K562 (cell line): ENCODE data around the gene SLC28A3. TPM values are rescaled to one million over a fixed set of nuclear protein-coding genes. Genes with fewer than 3 reads are reported as not detected.

ENCODE experiments used
- ATAC-seq: fragments of 200-7000 bp; cut with Tn5 transposase; 3 replicates; pipeline ENCODE4 v1.9.1; 2020; ENCODE audit warnings: moderate library complexity
- BruUV-seq: library from RNA; stranded (reverse); fragments of 400-500 nt; replicated peaks from 2 replicates; lab custom pipeline; 2021; lab: Mats Ljungman, UMichigan
- CTCF ChIA-PET: fragments of 300-600 bp; formaldehyde crosslinking; extraction: SDS; loops from one replicate; lab custom pipeline; 2021; ENCODE audit warnings: low intra/inter-chr PET ratio; lab: Yijun Ruan, JAX
- POLR2A ChIA-PET: fragments of 300-600, 350-650 bp; sonication (Branson Sonifier 250); formaldehyde crosslinking; extraction: SDS; loops from one replicate; lab custom pipeline; 2021; ENCODE audit warnings: antibody characterized with exemption, inconsistent platforms; lab: Yijun Ruan, JAX
- DNase-seq, 4 experiments: peaks; one replicate each; pipeline versions ENCODE4 v3.0.0 to v3.0.0-alpha.2; 2011 to 2018; ENCODE audit warnings: low spot score in 3 of 4, mixed read lengths in 3 of 4; ENCODE audit errors: extremely low read depth in 1 of 4
- FAIRE-seq: peaks from 2 replicates; lab custom pipeline; 2011; peaks lifted over from hg19 to GRCh38; lab: Jason Lieb, UNC
- H2AFZ ChIP-seq: 2 replicates; pipeline ENCODE4 v1.6.0; 2011; ENCODE audit warnings: low read depth, low read length, control low read depth, inconsistent platforms
- H3K27ac ChIP-seq: fragments of 200-600 bp; 3 replicates; pipeline ENCODE4 v1.8.0; 2011; ENCODE audit warnings: low read depth, mild to moderate bottlenecking, control low read depth, inconsistent platforms, low read length, moderate library complexity, mixed read lengths; ENCODE audit errors: extremely low read depth
- H3K27me3 ChIP-seq, 2 experiments: fragments of 300-600 bp in 1 of 2; 2 replicates in 1 of 2; 3 replicates in 1 of 2; pipeline versions ENCODE4 v1.6.0 to v1.8.0; 2011; ENCODE audit warnings: inconsistent platforms in 2 of 2, low read length in 2 of 2, mild to moderate bottlenecking in 1 of 2, mixed read lengths in 1 of 2, moderate library complexity in 1 of 2; ENCODE audit not compliant: control insufficient read depth in 2 of 2, insufficient read depth in 2 of 2
- H3K36me3 ChIP-seq: fragments of 300-600 bp; 3 replicates; pipeline ENCODE4 v1.8.0; 2011; ENCODE audit warnings: mild to moderate bottlenecking, low read length, inconsistent platforms; ENCODE audit not compliant: control insufficient read depth, insufficient read depth
- H3K4me1 ChIP-seq, 2 experiments: fragments of 200-600 bp in 1 of 2; replicated peaks in 1 of 2; 2 replicates in 1 of 2; 3 replicates in 1 of 2; pipeline versions ENCODE4 v1.5.1 to v1.8.0; 2011; ENCODE audit warnings: inconsistent platforms in 2 of 2, low read length in 2 of 2, mild to moderate bottlenecking in 1 of 2, mixed read lengths in 1 of 2, moderate library complexity in 1 of 2; ENCODE audit not compliant: control insufficient read depth in 2 of 2, insufficient read depth in 2 of 2
- H3K4me2 ChIP-seq: 2 replicates; pipeline ENCODE4 v1.6.1; 2011; ENCODE audit warnings: low read length, control low read depth, inconsistent platforms, mixed read lengths; ENCODE audit not compliant: insufficient read depth
- H3K4me3 ChIP-seq: fragments of 200-600 bp; sonication (generic), shearing (Covaris generic); 2 replicates; pipeline ENCODE4 v1.5.1; 2016; ENCODE audit warnings: control low read depth, inconsistent platforms
- H3K79me2 ChIP-seq: fragments of 200-600 bp; 3 replicates; pipeline ENCODE4 v1.8.0; 2011; ENCODE audit warnings: low read length, inconsistent platforms; ENCODE audit not compliant: control insufficient read depth, insufficient read depth
- H3K9ac ChIP-seq, 2 experiments: 2 replicates each; pipeline versions ENCODE4 v1.6.0 to v1.6.1; 2011; ENCODE audit warnings: low read depth in 2 of 2, low read length in 2 of 2, control low read depth in 1 of 2, inconsistent platforms in 1 of 2, mild to moderate bottlenecking in 1 of 2, mixed read lengths in 1 of 2; ENCODE audit not compliant: insufficient read depth in 1 of 2
- H3K9me1 ChIP-seq: one replicate; pipeline ENCODE4 v1.6.0; 2011; ENCODE audit warnings: inconsistent platforms, mild to moderate bottlenecking, low read length, moderate library complexity; ENCODE audit not compliant: control insufficient read depth, insufficient read depth
- H3K9me3 ChIP-seq: replicated peaks from 2 replicates; pipeline ENCODE4 v1.5.1; 2011; ENCODE audit warnings: low read depth, low read length, inconsistent platforms; ENCODE audit not compliant: control insufficient read depth, insufficient read depth
- H4K20me1 ChIP-seq: replicated peaks from 2 replicates; pipeline ENCODE4 v1.6.1; 2011; ENCODE audit warnings: low read length, inconsistent platforms, mixed read lengths; ENCODE audit not compliant: control insufficient read depth, insufficient read depth
- IFI16 ChIP-seq: fragments of 250-450 bp; sonication (Bioruptor Pico); IDR thresholded peaks from 2 replicates; pipeline ENCODE4 v2.1.2; 2022; ENCODE audit warnings: mild to moderate bottlenecking, inconsistent platforms
- MAZ ChIP-seq, 2 experiments: fragments of 450-650 bp in 1 of 2; sonication (generic) in 1 of 2; formaldehyde crosslinking; IDR thresholded peaks in 1 of 2; conservative IDR thresholded peaks in 1 of 2; 2 replicates each; pipeline versions ENCODE4 v1.4.0 to v1.5.0; 2020; ENCODE audit warnings: mild to moderate bottlenecking in 1 of 2, missing genetic modification reagents in 1 of 2
- MECOM ChIP-seq: fragments of 250-450 bp; sonication (Bioruptor Pico); IDR thresholded peaks from 2 replicates; pipeline ENCODE4 v1.8.0; 2022; ENCODE audit warnings: inconsistent platforms
- PCBP1 ChIP-seq: fragments of 200-400 bp; formaldehyde crosslinking; IDR thresholded peaks from 2 replicates; pipeline ENCODE4 v1.6.1; 2018; ENCODE audit warnings: mild to moderate bottlenecking, low read depth, low read length; ENCODE audit not compliant: poor library complexity, severe bottlenecking
- ZNF551 ChIP-seq: fragments of 250-450 bp; sonication (Bioruptor Pico); IDR thresholded peaks from 2 replicates; pipeline ENCODE4 v1.5.0; 2021; ENCODE audit warnings: mild to moderate bottlenecking, moderate library complexity
- WGBS: fragments of 100-300 bp; shearing (Covaris generic); methylation state at CpG from one replicate; pipeline ENCODE4 v1.1.6; 2016; ENCODE audit warnings: low coverage, mixed read lengths; ENCODE audit not compliant: insufficient coverage; ENCODE audit errors: missing lambda C conversion rate; 5-methylcytosine and 5-hydroxymethylcytosine counted together
- in situ Hi-C: fragments of 300-500 bp; cut with MboI; formaldehyde crosslinking; loops from 4 replicates; pipeline ENCODE4 v1.15.0; 2018; ENCODE audit warnings: inconsistent platforms, mixed read lengths
- intact Hi-C: fragments of 100-400 bp; cut with micrococcal nuclease; formaldehyde crosslinking; loops from 2 replicates; pipeline ENCODE4 v1.14.2; 2022
- polyA plus RNA-seq, 8 experiments: library from polyadenylated mRNA; depleted of rRNA in 4 of 8; stranded (reverse) in 5 of 8; unstranded in 3 of 8; fragments of >200 nt; fragmentation: Nextera tagmentation in 2 of 8; fragmentation: Illumina TruSeq in 1 of 8; extraction: Ambion mirVana in 2 of 8; extraction: Trizol in 1 of 8; gene quantifications; 2 replicates each; pipeline versions ENCODE4 v1.2.1 to v1.2.3, GENCODE V29; 2011 to 2014; ENCODE audit warnings: inconsistent platforms in 1 of 8, missing spikeins in 1 of 8
- total RNA-seq, 7 experiments: library from RNA; depleted of rRNA in 6 of 7; stranded (reverse); fragments of >200 nt in 6 of 7; fragmentation: Illumina TruSeq in 2 of 7; extraction: Trizol in 2 of 7; gene quantifications; 2 replicates each; pipeline versions ENCODE4 v1.2.1 to v1.2.3, GENCODE V29; 2011 to 2021; ENCODE audit warnings: low replicate concordance in 1 of 7
- TF ChIP-seq, protein P1 (sequence below): sonication (generic); formaldehyde crosslinking; IDR thresholded peaks from 2 replicates; pipeline ENCODE4 v1.8.0; 2023; ENCODE audit warnings: mild to moderate bottlenecking, missing genetic modification reagents

SLC28A3 gene
- total and polyA plus RNA-seq, 9 of the 15 experiments (the other 6 are each of a cell fraction or from before 2014, with no cell fraction given): not detected

- WGBS: 0% methylated on average over 2 of the region's 2 CpGs
- in situ Hi-C loops (no loop called here), intact Hi-C loops (loop anchor here (10.0 kb wide), 1 partner anchor 146 kb away; no protein-coding TSS in a partner anchor)
- ChIA-PET POLR2A (no interaction called here), CTCF (no interaction called here)
- ATAC-seq: no peak
- BruUV-seq: no TSS peak
- H3K4me3 ChIP-seq: no peak overlapping the region
- no peaks in the 10 kb centered on the region for H3K9me1 ChIP-seq
- H3K4me1 ChIP-seq: no peaks in the 10 kb centered on the region
- no peak overlapping the region for H2AFZ ChIP-seq
- H3K4me2 ChIP-seq: no peak overlapping the region
- peaks cover 0 to 8% of the 10 kb centered on the region in 2 experiments; a peak in 2 of 5 replicates for H3K27me3 ChIP-seq
- no peaks in the 10 kb centered on the region for H3K9me3 ChIP-seq
- TF ChIP-seq PCBP1 (no peak), IFI16 (CRISPR knock-in tag) (no peak), ZNF551 (CRISPR knock-in tag) (no peak), MAZ (CRISPR knock-in tag; conservative IDR thresholded peaks at IDR 0.05 in 1 of 2, IDR thresholded peaks at IDR 0.05 in 1 of 2) (no peak), MECOM (CRISPR knock-in tag) (no peak)
- TF ChIP-seq, protein P1, sequence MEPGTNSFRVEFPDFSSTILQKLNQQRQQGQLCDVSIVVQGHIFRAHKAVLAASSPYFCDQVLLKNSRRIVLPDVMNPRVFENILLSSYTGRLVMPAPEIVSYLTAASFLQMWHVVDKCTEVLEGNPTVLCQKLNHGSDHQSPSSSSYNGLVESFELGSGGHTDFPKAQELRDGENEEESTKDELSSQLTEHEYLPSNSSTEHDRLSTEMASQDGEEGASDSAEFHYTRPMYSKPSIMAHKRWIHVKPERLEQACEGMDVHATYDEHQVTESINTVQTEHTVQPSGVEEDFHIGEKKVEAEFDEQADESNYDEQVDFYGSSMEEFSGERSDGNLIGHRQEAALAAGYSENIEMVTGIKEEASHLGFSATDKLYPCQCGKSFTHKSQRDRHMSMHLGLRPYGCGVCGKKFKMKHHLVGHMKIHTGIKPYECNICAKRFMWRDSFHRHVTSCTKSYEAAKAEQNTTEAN (CRISPR knock-in tag): no peak
- H3K27ac ChIP-seq: no peak overlapping the region
- no peak for DNase-seq
- no peaks in the 10 kb centered on the region for H3K36me3 ChIP-seq
- H3K79me2 ChIP-seq: no peaks in the 10 kb centered on the region
- H4K20me1 ChIP-seq: no peaks in the 10 kb centered on the region
- H3K9ac ChIP-seq: no peak overlapping the region
- no peak for FAIRE-seq
Measured at GRCh38 chr9:84310883-84311282, 29.7 kb downstream of the SLC28A3 start.
